Common myeloid progenitor, CD34-positive (primary cell): ENCODE results near the gene B3GLCT.
"Not testable (repeated sequence)": the region's sequence is repeated elsewhere in the genome, so short reads cannot be mapped to it uniquely, and the experiment has no call there.

Experiments
- CTCF ChIA-PET: fragments of 350-600 bp; sonication (Branson Sonifier 250); formaldehyde crosslinking; loops from one replicate; lab custom pipeline; 2021; ENCODE audit warnings: antibody characterized with exemption; lab: Charles Lee
- POLR2A ChIA-PET: fragments of 350-600 bp; sonication (Branson Sonifier 250); formaldehyde crosslinking; loops from one replicate; lab custom pipeline; 2021; ENCODE audit warnings: antibody characterized with exemption; lab: Charles Lee
- DNase-seq, 3 donors: peaks; one replicate each; pipeline versions ENCODE4 v3.0.0 to v3.0.0-alpha.2; 2013
- H3K27ac ChIP-seq, 2 experiments: 1 replicate in 1 of 2; 2 replicates in 1 of 2; pipeline ENCODE4 v1.7.0; 2013; ENCODE audit warnings: inconsistent platforms in 2 of 2, low read length in 2 of 2, mild to moderate bottlenecking in 2 of 2, low read depth in 1 of 2, moderate library complexity in 1 of 2; ENCODE audit not compliant: severe bottlenecking in 2 of 2, insufficient read depth in 1 of 2, poor library complexity in 1 of 2
- H3K27me3 ChIP-seq, 5 experiments: replicated peaks in 2 of 5; 1 replicate in 3 of 5; 2 replicates in 2 of 5; pipeline versions ENCODE4 v1.6.1 to v1.7.0; 2013; ENCODE audit warnings: low read length in 4 of 5, mild to moderate bottlenecking in 2 of 5, moderate library complexity in 2 of 5, inconsistent platforms in 1 of 5; ENCODE audit not compliant: insufficient read depth in 5 of 5, control insufficient read depth in 4 of 5
- H3K36me3 ChIP-seq, 4 experiments: 1 replicate in 2 of 4; 2 replicates in 2 of 4; pipeline versions ENCODE4 v1.6.1 to v1.7.0; 2013; ENCODE audit warnings: low read length in 3 of 4, control low read depth in 1 of 4, mild to moderate bottlenecking in 1 of 4; ENCODE audit not compliant: control insufficient read depth in 4 of 4, insufficient read depth in 4 of 4
- H3K4me1 ChIP-seq, 4 experiments: 1 replicate in 3 of 4; 2 replicates in 1 of 4; pipeline versions ENCODE4 v1.6.1 to v1.7.1; 2013; ENCODE audit warnings: low read length in 3 of 4, mild to moderate bottlenecking in 3 of 4, control low read depth in 1 of 4, inconsistent platforms in 1 of 4, moderate library complexity in 1 of 4; ENCODE audit not compliant: control insufficient read depth in 4 of 4, insufficient read depth in 4 of 4; ENCODE audit errors: control extremely low read depth in 1 of 4
- H3K4me3 ChIP-seq, 7 experiments: 1 replicate in 4 of 7; 2 replicates in 3 of 7; pipeline versions ENCODE4 v1.5.1 to v1.7.0; 2013; ENCODE audit warnings: mild to moderate bottlenecking in 7 of 7, low read length in 6 of 7, moderate library complexity in 6 of 7, inconsistent platforms in 2 of 7, low read depth in 2 of 7, control low read depth in 1 of 7; ENCODE audit not compliant: insufficient read depth in 4 of 7, control insufficient read depth in 1 of 7; ENCODE audit errors: extremely low read depth in 1 of 7
- H3K9me3 ChIP-seq, 5 experiments: 1 replicate in 4 of 5; 2 replicates in 1 of 5; pipeline versions ENCODE4 v1.6.1 to v1.7.1; 2013; ENCODE audit warnings: low read length in 4 of 5, mild to moderate bottlenecking in 2 of 5, inconsistent platforms in 1 of 5, low read depth in 1 of 5, moderate library complexity in 1 of 5; ENCODE audit not compliant: control insufficient read depth in 4 of 5, insufficient read depth in 2 of 5; ENCODE audit errors: control extremely low read depth in 1 of 5
- WGBS: methylation state at CpG from one replicate; pipeline ENCODE4 v1.1.5; 2013; ENCODE audit not compliant: insufficient coverage; 5-methylcytosine and 5-hydroxymethylcytosine counted together

Gene B3GLCT

GRCh38 chr13:31172535-31172934 lies 27.2 kb upstream of the B3GLCT start:
- no peaks in the 10 kb centered on the region for H3K36me3 ChIP-seq
- H3K27me3 ChIP-seq, result no peaks in the 10 kb centered on the region
- no peak overlapping the region for H3K27ac ChIP-seq
- ChIA-PET POLR2A (no interaction called here), CTCF (interaction anchor here (1.1 to 1.2 kb wide), 2 partner anchors 21 to 25 kb away, joined by 3 to 4 read pairs; no protein-coding TSS in a partner anchor)
- no CpG with 5 or more reads among the region's 2 CpGs for WGBS
- no peak overlapping the region for H3K4me3 ChIP-seq
- no peak for DNase-seq
- H3K4me1 ChIP-seq, result no peaks in the 10 kb centered on the region
- no peaks in the 10 kb centered on the region for H3K9me3 ChIP-seq

- H3K4me1 ChIP-seq, result no peaks in the 10 kb centered on the region
- 100% methylated on average over 1 of the region's 3 CpGs for WGBS
- H3K36me3 ChIP-seq, result no peaks in the 10 kb centered on the region
- H3K27me3 ChIP-seq, result no peaks in the 10 kb centered on the region
- ChIA-PET CTCF (no interaction called here), POLR2A (no interaction called here)
- DNase-seq, result peak in 1 of 3 donors; percentile 21
- H3K9me3 ChIP-seq, result no peaks in the 10 kb centered on the region
- no peak overlapping the region for H3K27ac ChIP-seq
- H3K4me3 ChIP-seq, result no peak overlapping the region
Measured at GRCh38 chr13:31174018-31174417, 25.8 kb upstream of the B3GLCT start.

GRCh38 chr13:31175847-31176532 lies 23.8 kb upstream of the B3GLCT start:
- no peaks in the 10 kb centered on the region for H3K9me3 ChIP-seq
- H3K36me3 ChIP-seq, result no peaks in the 10 kb centered on the region
- ChIA-PET POLR2A (no interaction called here), CTCF (interaction anchor here (1.0 kb wide), 1 partner anchor 12 kb away, joined by 3 read pairs; no protein-coding TSS in a partner anchor)
- DNase-seq, result no peak
- WGBS, result 97% methylated on average over 3 of the region's 3 CpGs
- no peaks in the 10 kb centered on the region for H3K27me3 ChIP-seq
- no peak overlapping the region for H3K4me3 ChIP-seq
- peaks cover 0 to 7% (median 0%) of the 10 kb centered on the region in 4 experiments for H3K4me1 ChIP-seq
- H3K27ac ChIP-seq, result no peak overlapping the region

GRCh38 chr13:31177813-31178495 lies 21.8 kb upstream of the B3GLCT start:
- H3K36me3 ChIP-seq, H3K9me3 ChIP-seq, DNase-seq, H3K27me3 ChIP-seq, CTCF ChIA-PET, H3K4me3 ChIP-seq, H3K4me1 ChIP-seq, H3K27ac ChIP-seq, POLR2A ChIA-PET: not testable (repeated sequence)
- 96% methylated on average over 12 of the region's 12 CpGs for WGBS

- H3K36me3 ChIP-seq, result no peaks in the 10 kb centered on the region
- H3K4me1 ChIP-seq, result peaks cover 0 to 7% (median 0%) of the 10 kb centered on the region in 4 experiments
- H3K27ac ChIP-seq, result no peak overlapping the region
- CTCF ChIA-PET, result interaction anchor here (1.5 kb wide), 1 partner anchor 15 kb away, joined by 4 read pairs; no protein-coding TSS in a partner anchor
- H3K9me3 ChIP-seq, result no peaks in the 10 kb centered on the region
- no peak overlapping the region for H3K4me3 ChIP-seq
- POLR2A ChIA-PET, result no interaction called here
- no peaks in the 10 kb centered on the region for H3K27me3 ChIP-seq
- WGBS, result 94% methylated on average over 6 of the region's 8 CpGs
- no peak for DNase-seq
Measured at GRCh38 chr13:31179241-31179640, 20.5 kb upstream of the B3GLCT start.

- H3K27ac ChIP-seq, result no peak overlapping the region
- H3K36me3 ChIP-seq, result no peaks in the 10 kb centered on the region
- CTCF ChIA-PET, result interaction anchor here (1.5 kb wide), 1 partner anchor 15 kb away, joined by 4 read pairs; no protein-coding TSS in a partner anchor
- DNase-seq, result no peak
- no peaks in the 10 kb centered on the region for H3K27me3 ChIP-seq
- H3K9me3 ChIP-seq, result no peaks in the 10 kb centered on the region
- POLR2A ChIA-PET, result no interaction called here
- no peak overlapping the region for H3K4me3 ChIP-seq
- peaks cover 0 to 7% (median 0%) of the 10 kb centered on the region in 4 experiments for H3K4me1 ChIP-seq
- 71% methylated on average over 5 of the region's 5 CpGs for WGBS
Measured at GRCh38 chr13:31179754-31180153, 20.0 kb upstream of the B3GLCT start.

- 96% methylated on average over 26 of the region's 26 CpGs for WGBS
- Histone ChIP-seq H3K4me3 (no peak overlapping the region), H3K9me3 (peaks cover 0 to 2% (median 0%) of the 10 kb centered on the region in 5 experiments), H3K36me3 (no peaks in the 10 kb centered on the region), H3K27ac (no peak overlapping the region), H3K4me1 (peaks cover 0 to 7% (median 0%) of the 10 kb centered on the region in 4 experiments), H3K27me3 (no peaks in the 10 kb centered on the region)
- DNase-seq, result no peak
- ChIA-PET POLR2A (no interaction called here), CTCF (interaction anchor here (1.1 kb wide), 1 partner anchor 13 kb away, joined by 3 read pairs; no protein-coding TSS in a partner anchor)
Measured at GRCh38 chr13:31182987-31183386, 16.8 kb upstream of the B3GLCT start.
